ENCODE measurements around the gene DHRS1.

DNA sequence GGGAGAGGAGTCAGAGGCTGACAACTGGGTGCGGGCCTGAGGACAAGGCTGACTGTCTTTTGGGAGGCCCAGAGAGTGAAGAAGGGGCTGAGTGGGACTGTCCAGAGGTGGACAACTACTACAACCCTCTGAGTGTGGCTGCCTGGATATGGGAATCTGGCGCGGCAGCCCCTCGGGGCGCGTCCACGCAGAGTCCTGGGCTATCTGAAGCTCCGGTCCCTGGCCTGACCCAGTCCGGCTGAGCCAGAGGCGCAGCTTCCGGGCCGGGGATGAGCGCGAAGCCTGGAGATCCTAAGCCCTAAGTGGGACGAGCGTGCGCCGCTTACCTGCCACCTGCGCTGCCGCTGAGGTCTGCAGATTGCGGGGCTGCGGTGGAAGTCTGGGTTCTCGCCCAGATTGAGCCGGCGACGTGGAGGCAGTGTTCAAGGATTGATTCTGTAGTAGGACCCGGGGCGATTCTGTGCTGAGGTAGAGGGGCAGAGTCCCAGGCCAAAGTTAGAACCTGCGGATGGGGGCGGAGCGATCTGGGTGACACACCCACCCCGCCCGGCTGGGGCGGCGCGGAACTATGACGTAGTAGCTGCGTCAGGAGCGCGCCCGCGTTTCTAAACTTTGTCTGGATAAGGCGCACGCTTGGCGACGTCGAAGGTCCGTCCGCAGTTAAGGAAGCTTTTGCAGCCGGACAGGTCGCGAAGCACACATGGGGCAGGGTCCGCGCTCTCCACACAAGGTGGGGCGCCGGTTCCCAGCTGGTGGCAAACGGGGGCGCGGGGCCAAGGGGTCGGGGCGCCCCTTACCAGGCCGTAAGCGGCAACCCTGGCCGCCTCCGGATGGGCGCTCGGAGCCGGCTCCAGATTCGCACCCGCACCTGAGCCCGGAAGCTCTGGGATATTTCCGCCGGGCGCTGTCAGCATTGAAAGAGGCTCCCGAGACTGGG lies at the start of gene DHRS1, which contains the start of gene NOP9:
- TF ChIP-seq, protein P1, sequence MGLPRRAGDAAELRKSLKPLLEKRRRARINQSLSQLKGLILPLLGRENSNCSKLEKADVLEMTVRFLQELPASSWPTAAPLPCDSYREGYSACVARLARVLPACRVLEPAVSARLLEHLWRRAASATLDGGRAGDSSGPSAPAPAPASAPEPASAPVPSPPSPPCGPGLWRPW (IDR thresholded peaks at IDR 0.05): no peak
- TF ChIP-seq HOXB5 (CRISPR knock-in tag; IDR thresholded peaks at IDR 0.05) (no peak), KDM1A (IDR thresholded peaks at IDR 0.05; ENCODE audit: low read depth) (no peak), CHD4 (IDR thresholded peaks at IDR 0.05; ENCODE audit: borderline replicate concordance) (no peak), CEBPB (IDR thresholded peaks at IDR 0.05) (no peak), EP300 (IDR thresholded peaks at IDR 0.05) (no peak), NFE2L2 (conservative IDR thresholded peaks at IDR 0.05; ENCODE audit: low read length) (no peak), SMC3 (IDR thresholded peaks at IDR 0.05) (no peak)
- TF ChIP-seq, protein P2, sequence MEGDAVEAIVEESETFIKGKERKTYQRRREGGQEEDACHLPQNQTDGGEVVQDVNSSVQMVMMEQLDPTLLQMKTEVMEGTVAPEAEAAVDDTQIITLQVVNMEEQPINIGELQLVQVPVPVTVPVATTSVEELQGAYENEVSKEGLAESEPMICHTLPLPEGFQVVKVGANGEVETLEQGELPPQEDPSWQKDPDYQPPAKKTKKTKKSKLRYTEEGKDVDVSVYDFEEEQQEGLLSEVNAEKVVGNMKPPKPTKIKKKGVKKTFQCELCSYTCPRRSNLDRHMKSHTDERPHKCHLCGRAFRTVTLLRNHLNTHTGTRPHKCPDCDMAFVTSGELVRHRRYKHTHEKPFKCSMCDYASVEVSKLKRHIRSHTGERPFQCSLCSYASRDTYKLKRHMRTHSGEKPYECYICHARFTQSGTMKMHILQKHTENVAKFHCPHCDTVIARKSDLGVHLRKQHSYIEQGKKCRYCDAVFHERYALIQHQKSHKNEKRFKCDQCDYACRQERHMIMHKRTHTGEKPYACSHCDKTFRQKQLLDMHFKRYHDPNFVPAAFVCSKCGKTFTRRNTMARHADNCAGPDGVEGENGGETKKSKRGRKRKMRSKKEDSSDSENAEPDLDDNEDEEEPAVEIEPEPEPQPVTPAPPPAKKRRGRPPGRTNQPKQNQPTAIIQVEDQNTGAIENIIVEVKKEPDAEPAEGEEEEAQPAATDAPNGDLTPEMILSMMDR (IDR thresholded peaks at IDR 0.05): no peak
- TF ChIP-seq, protein P3, sequence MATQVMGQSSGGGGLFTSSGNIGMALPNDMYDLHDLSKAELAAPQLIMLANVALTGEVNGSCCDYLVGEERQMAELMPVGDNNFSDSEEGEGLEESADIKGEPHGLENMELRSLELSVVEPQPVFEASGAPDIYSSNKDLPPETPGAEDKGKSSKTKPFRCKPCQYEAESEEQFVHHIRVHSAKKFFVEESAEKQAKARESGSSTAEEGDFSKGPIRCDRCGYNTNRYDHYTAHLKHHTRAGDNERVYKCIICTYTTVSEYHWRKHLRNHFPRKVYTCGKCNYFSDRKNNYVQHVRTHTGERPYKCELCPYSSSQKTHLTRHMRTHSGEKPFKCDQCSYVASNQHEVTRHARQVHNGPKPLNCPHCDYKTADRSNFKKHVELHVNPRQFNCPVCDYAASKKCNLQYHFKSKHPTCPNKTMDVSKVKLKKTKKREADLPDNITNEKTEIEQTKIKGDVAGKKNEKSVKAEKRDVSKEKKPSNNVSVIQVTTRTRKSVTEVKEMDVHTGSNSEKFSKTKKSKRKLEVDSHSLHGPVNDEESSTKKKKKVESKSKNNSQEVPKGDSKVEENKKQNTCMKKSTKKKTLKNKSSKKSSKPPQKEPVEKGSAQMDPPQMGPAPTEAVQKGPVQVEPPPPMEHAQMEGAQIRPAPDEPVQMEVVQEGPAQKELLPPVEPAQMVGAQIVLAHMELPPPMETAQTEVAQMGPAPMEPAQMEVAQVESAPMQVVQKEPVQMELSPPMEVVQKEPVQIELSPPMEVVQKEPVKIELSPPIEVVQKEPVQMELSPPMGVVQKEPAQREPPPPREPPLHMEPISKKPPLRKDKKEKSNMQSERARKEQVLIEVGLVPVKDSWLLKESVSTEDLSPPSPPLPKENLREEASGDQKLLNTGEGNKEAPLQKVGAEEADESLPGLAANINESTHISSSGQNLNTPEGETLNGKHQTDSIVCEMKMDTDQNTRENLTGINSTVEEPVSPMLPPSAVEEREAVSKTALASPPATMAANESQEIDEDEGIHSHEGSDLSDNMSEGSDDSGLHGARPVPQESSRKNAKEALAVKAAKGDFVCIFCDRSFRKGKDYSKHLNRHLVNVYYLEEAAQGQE (IDR thresholded peaks at IDR 0.05): peak; percentile 36; the same call in 1 of the 2 replicates

All from A549 (cell line).